ENCODE results near the gene SUMO4. TPM values are rescaled to one million over a fixed set of nuclear protein-coding genes. Genes with fewer than 3 reads are reported as not detected.

The SUMO4 gene
- total RNA-seq, 1 experiment from 2014 or later = 1.2 TPM

DNA sequence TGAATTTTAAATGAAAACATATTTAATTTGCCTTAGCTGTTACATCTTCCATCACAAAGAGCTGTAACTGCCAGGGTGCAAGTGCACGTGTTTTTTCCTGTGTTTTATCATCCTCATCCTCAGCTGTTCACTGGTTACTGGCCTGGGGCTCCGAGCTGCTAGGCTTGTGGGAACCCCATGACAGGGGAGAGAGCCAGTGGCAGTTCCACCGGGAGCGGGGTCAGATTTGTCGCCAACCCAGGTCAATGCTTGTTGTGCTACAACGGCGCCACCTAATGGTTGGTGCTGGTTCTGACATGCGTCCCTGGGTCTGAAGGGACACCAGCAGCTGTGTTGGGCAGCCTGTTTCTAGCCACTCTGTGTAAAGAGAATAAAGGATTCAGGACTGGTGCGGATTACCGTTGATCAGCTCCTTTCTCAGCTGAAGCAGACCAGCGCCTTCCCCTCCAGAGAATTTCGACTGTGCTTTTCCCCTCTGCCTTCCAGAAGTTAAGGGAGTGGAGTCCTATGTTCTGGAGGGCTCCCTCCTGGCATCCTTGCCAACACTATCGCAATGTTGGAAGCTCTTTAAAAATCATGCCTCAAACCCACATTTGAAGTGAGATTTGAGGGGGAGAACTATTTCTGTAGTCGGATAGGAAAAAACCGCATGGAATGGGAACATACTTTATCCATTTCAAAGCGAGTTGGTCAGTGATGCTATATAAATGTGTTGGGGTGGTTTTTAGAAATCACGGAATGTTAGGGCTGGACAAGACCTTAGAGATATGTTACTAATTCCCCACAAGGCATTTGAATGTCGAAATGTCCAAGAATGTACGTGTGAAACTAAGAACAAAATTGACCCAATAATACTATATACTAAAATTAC is 32.1 kb downstream of the SUMO4 start:
- TF ChIP-seq GABPB1 (CRISPR knock-in tag; IDR thresholded peaks at IDR 0.05) (peak; percentile 35; the same call in 1 of the 2 replicates), NR3C1 (CRISPR knock-in tag; conservative IDR thresholded peaks at IDR 0.05; ENCODE audit: low read depth) (no peak), CBFB (CRISPR knock-in tag; IDR thresholded peaks at IDR 0.05; ENCODE audit: low read depth) (no peak), ESRRA (CRISPR knock-in tag; IDR thresholded peaks at IDR 0.05; ENCODE audit: borderline replicate concordance) (no peak), ZNF219 (CRISPR knock-in tag; IDR thresholded peaks at IDR 0.05; ENCODE audit: borderline replicate concordance) (no peak), ZNF263 (CRISPR knock-in tag; IDR thresholded peaks at IDR 0.05; ENCODE audit: low read depth) (no peak), SOX15 (CRISPR knock-in tag; IDR thresholded peaks at IDR 0.05) (no peak), RORB (CRISPR knock-in tag; IDR thresholded peaks at IDR 0.05) (no peak), MXD4 (CRISPR knock-in tag; IDR thresholded peaks at IDR 0.05; ENCODE audit: borderline replicate concordance) (no peak), ZSCAN18 (CRISPR knock-in tag; IDR thresholded peaks at IDR 0.05) (no peak)
- TF ChIP-seq, protein P1, sequence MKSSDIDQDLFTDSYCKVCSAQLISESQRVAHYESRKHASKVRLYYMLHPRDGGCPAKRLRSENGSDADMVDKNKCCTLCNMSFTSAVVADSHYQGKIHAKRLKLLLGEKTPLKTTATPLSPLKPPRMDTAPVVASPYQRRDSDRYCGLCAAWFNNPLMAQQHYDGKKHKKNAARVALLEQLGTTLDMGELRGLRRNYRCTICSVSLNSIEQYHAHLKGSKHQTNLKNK (CRISPR knock-in tag; IDR thresholded peaks at IDR 0.05) = no peak
- TF ChIP-seq, protein P2, sequence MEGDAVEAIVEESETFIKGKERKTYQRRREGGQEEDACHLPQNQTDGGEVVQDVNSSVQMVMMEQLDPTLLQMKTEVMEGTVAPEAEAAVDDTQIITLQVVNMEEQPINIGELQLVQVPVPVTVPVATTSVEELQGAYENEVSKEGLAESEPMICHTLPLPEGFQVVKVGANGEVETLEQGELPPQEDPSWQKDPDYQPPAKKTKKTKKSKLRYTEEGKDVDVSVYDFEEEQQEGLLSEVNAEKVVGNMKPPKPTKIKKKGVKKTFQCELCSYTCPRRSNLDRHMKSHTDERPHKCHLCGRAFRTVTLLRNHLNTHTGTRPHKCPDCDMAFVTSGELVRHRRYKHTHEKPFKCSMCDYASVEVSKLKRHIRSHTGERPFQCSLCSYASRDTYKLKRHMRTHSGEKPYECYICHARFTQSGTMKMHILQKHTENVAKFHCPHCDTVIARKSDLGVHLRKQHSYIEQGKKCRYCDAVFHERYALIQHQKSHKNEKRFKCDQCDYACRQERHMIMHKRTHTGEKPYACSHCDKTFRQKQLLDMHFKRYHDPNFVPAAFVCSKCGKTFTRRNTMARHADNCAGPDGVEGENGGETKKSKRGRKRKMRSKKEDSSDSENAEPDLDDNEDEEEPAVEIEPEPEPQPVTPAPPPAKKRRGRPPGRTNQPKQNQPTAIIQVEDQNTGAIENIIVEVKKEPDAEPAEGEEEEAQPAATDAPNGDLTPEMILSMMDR (IDR thresholded peaks at IDR 0.05) = peak; percentile 94
- Mint-ChIP-seq H3K9me3 (no peaks in the 10 kb centered on the region), H3K4me3 (no peak overlapping the region), H3K36me3 (no peaks in the 10 kb centered on the region), H3K4me1 (peaks cover 5% of the 10 kb centered on the region), H3K27ac (no peak overlapping the region), H3K27me3 (ENCODE audit: low read depth) (no peaks in the 10 kb centered on the region)
- DNase-seq (ENCODE audit: low spot score) = peak; percentile 98
- ATAC-seq = peak; percentile 98
- CTCF ChIA-PET = interaction anchor here (0.5 to 3.8 kb wide), 71 partner anchors 8 to 902 kb away, joined by 3 to 35 read pairs (median 4); partner anchors contain the start of gene TAB2
- POLR2A ChIA-PET = interaction anchor here (0.7 to 1.2 kb wide), 2 partner anchors 44 to 242 kb away, joined by 3 read pairs; no protein-coding TSS in a partner anchor

DNA sequence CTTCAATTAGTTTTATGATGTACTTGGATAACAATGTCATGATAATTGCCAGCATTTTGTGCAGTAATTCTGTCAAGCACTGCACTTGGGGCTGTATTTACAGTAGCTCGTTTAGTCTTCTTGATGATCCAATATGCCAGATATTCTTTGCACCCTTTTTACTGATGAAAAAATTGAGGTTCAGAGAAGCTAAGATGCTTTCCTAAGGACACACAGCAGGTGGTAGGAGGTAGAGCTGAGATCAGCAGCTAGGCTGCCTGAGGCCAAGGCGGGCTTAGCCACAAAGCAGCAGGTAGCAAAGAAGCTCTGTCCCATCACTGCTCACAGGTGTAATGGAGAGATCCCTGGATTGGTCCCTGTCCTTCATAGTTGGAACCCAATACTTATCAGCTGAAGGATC is 33.3 kb downstream of the SUMO4 start:
- POLR2A ChIA-PET = interaction anchor here (0.5 kb wide), 1 partner anchor 410 kb away, joined by 5 read pairs; no protein-coding TSS in a partner anchor
- Mint-ChIP-seq H3K27ac (no peak overlapping the region), H3K9me3 (no peaks in the 10 kb centered on the region), H3K4me3 (no peak overlapping the region), H3K4me1 (peaks cover 5% of the 10 kb centered on the region), H3K27me3 (ENCODE audit: low read depth) (no peaks in the 10 kb centered on the region), H3K36me3 (no peaks in the 10 kb centered on the region)
- CTCF ChIA-PET = interaction anchor here (0.7 to 3.8 kb wide), 5 partner anchors 83 to 351 kb away, joined by 3 to 35 read pairs (median 9); no protein-coding TSS in a partner anchor
- ATAC-seq = no peak
- no peak for DNase-seq (ENCODE audit: low spot score)
- TF ChIP-seq, protein P3, sequence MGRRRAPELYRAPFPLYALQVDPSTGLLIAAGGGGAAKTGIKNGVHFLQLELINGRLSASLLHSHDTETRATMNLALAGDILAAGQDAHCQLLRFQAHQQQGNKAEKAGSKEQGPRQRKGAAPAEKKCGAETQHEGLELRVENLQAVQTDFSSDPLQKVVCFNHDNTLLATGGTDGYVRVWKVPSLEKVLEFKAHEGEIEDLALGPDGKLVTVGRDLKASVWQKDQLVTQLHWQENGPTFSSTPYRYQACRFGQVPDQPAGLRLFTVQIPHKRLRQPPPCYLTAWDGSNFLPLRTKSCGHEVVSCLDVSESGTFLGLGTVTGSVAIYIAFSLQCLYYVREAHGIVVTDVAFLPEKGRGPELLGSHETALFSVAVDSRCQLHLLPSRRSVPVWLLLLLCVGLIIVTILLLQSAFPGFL (CRISPR knock-in tag; IDR thresholded peaks at IDR 0.05; ENCODE audit: borderline replicate concordance) = no peak
- TF ChIP-seq ZNF281 (CRISPR knock-in tag; IDR thresholded peaks at IDR 0.05) = no peak
- no peak for TF ChIP-seq CREB1 (CRISPR knock-in tag; IDR thresholded peaks at IDR 0.05)
- TF ChIP-seq RELA (CRISPR knock-in tag; IDR thresholded peaks at IDR 0.05; ENCODE audit: borderline replicate concordance) = no peak
- TF ChIP-seq NFATC4 (CRISPR knock-in tag; IDR thresholded peaks at IDR 0.05) = no peak
- no peak for TF ChIP-seq ZNF423 (CRISPR knock-in tag; IDR thresholded peaks at IDR 0.05)
- TF ChIP-seq, protein P4, sequence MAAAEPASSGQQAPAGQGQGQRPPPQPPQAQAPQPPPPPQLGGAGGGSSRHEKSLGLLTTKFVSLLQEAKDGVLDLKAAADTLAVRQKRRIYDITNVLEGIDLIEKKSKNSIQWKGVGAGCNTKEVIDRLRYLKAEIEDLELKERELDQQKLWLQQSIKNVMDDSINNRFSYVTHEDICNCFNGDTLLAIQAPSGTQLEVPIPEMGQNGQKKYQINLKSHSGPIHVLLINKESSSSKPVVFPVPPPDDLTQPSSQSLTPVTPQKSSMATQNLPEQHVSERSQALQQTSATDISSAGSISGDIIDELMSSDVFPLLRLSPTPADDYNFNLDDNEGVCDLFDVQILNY (CRISPR knock-in tag; IDR thresholded peaks at IDR 0.05) = no peak
- TF ChIP-seq ZNF219 (CRISPR knock-in tag; IDR thresholded peaks at IDR 0.05; ENCODE audit: borderline replicate concordance) = no peak
- no peak for TF ChIP-seq FOXK1 (CRISPR knock-in tag; IDR thresholded peaks at IDR 0.05)
- no peak for TF ChIP-seq TP53 (CRISPR knock-in tag; IDR thresholded peaks at IDR 0.05)
- no peak for TF ChIP-seq ZNF138 (CRISPR knock-in tag; conservative IDR thresholded peaks at IDR 0.05)
- no peak for TF ChIP-seq FOXJ3 (CRISPR knock-in tag; IDR thresholded peaks at IDR 0.05; ENCODE audit: borderline replicate concordance)
- TF ChIP-seq TEAD4 (CRISPR knock-in tag; IDR thresholded peaks at IDR 0.05) = no peak
- TF ChIP-seq ZNF416 (CRISPR knock-in tag; IDR thresholded peaks at IDR 0.05) = no peak
- TF ChIP-seq GRHL2 (CRISPR knock-in tag; IDR thresholded peaks at IDR 0.05; ENCODE audit: insufficient replicate concordance, severe bottlenecking) = no peak
- TF ChIP-seq SMAD4 (CRISPR knock-in tag; IDR thresholded peaks at IDR 0.05) = no peak
- TF ChIP-seq ESRRA (CRISPR knock-in tag; IDR thresholded peaks at IDR 0.05; ENCODE audit: borderline replicate concordance) = no peak
